Epithelial cell of proximal tubule (primary cell): ENCODE results near the gene LMF1. TPM values are rescaled to one million over a fixed set of nuclear protein-coding genes. Genes with fewer than 3 reads are reported as not detected.

Source experiments
- DNase-seq: peaks from one replicate; pipeline ENCODE4 v3.0.0-alpha.2; 2011; ENCODE audit warnings: low read depth
- H3K4me3 ChIP-seq: 2 replicates; pipeline ENCODE4 v1.5.1; 2011; ENCODE audit warnings: low read depth, mild to moderate bottlenecking, low read length
- CTCF ChIP-seq: conservative IDR thresholded peaks from 2 replicates; pipeline ENCODE4 v1.5.1; 2012; ENCODE audit warnings: low read depth, mild to moderate bottlenecking, low read length
- total RNA-seq: library from RNA; depleted of rRNA; stranded (reverse); fragments of >200 nt; gene quantifications from 2 replicates; pipeline ENCODE4 v1.2.3, GENCODE V29; 2015

LMF1 gene
- total RNA-seq, 1 donor from 2014 or later, result 8.2 TPM

GRCh38 chr16:898761-899682, 71.8 kb downstream of the LMF1 start:
- no peak for TF ChIP-seq CTCF
- no peak for DNase-seq
- H3K4me3 ChIP-seq, result no peak overlapping the region

- TF ChIP-seq CTCF, result no peak
- H3K4me3 ChIP-seq, result no peak overlapping the region
- DNase-seq, result no peak
Measured at GRCh38 chr16:898216-898615, 72.6 kb downstream of the LMF1 start.

DNA sequence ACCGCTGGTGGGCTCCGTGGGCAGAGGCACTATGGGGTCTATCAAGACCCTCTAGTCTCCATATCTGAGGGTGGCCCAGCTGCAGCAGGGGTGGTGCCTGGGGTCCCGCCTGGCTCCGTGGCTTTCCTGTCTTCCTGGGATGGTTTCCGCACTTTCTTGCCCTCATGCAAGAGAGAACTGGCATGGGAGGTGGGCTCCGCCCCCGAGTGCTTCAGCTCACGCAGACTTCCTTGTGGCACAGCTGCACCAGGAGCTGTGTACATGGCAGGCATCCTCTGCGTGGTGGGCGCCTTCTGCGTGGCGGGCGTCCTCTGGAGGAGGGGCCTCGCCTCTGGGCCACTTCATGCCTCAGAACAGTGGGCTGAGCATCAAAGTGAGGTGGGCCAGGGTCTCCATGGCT, 73.1 kb downstream of the LMF1 start:
- DNase-seq, result no peak
- no peak overlapping the region for H3K4me3 ChIP-seq
- TF ChIP-seq CTCF, result no peak

- TF ChIP-seq CTCF, result no peak
- no peak for DNase-seq
- no peak overlapping the region for H3K4me3 ChIP-seq
Measured at GRCh38 chr16:897200-897543, 73.6 kb downstream of the LMF1 start.

DNA sequence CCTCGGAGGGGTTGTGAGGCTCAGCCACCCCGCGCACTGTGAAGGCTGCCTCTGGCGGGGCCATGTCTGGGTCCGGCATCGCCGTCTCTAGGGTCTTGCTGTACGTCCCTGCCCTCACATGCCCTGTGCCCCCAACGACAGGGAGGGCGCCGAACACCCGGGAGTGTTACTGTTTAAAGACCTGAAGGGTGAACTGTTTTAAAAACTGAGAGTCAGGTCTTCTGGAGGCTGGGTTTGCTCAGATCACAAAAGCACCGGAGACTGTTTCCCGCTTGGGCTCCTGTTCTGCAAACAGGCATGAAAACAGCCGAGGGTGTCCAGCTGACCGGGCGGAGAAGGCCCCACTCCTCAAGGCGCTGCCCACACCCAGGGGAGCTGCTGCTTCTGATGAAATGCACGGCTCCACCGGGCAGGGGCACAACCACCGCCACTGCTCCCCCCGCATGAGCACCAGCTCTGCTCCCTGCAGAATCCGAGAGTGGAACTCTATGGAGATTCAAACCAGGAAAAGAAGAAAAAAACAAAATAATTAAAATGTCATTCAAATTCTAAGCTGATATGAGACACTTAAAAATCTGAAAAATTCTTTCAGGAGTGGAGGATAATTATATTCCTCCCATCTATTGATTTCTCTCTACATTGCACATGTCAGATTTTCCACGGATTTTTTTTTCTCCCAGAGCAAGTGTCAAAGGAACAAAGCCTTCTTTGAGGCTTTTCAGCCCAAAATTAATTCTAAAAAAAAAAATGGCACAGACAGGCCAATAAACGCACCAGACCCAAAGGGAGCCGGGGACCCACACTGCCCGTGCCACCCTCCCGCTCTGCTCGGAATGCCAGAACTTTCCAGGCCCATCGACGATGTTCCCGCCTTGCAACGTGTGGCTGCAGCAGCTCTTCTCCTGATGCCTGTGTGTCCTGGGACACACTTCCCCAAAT, 74.3 kb downstream of the LMF1 start:
- no peak for TF ChIP-seq CTCF
- no peak overlapping the region for H3K4me3 ChIP-seq
- no peak for DNase-seq

DNA sequence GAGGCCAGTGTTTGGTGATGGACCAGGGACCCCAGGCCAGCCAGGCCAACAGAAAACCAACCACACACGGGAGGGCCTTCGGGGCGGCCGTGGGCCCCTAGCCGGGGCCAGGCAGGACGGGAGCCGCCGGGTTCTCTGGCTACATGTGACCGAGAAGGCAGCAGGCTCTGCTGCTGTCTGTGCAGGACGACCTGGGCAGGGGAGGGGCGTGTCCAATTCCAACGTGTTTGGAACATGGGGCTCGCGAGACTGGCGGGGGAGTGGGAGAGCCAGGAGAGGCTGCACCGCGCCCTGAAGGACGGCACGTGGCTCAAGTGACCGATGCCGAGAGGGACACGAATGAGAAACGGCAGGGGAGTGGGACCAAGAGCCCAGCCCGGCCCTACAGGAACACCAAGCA, 75.4 kb downstream of the LMF1 start:
- no peak for TF ChIP-seq CTCF
- H3K4me3 ChIP-seq, result no peak overlapping the region
- no peak for DNase-seq
